GM21515 (cell line): Measurements from ENCODE around the gene CYP27A1.
"Not testable (repeated sequence)": the region's sequence is repeated elsewhere in the genome, so short reads cannot be mapped to it uniquely, and the experiment has no call there.

Experiments
- ATAC-seq: cut with Tn5 transposase; IDR thresholded peaks from one replicate; pipeline ENCODE4 v1.9.1; 2021; ENCODE audit not compliant: unreplicated experiment

The CYP27A1 gene

DNA sequence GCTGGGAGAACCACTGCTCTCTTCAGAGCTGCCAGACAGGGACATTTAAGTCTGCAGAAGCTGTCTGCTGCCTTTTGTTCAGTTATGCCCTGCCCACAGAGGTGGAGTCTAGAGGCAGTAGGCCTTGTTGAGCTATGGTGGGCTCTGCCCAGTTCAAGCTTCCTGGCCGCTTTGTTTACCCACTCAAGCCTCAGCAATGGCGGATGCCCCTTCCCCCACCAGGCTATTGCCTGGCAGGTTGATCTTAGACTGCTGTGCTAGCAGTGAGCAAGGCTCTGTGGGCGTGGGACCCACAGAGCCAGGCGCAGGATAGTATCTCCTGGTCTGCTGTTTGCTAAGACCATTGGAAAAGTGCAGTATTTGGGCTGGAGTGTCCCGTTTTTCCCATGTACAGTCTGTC is 9.2 kb upstream of the CYP27A1 start:
- not testable (repeated sequence) for ATAC-seq

DNA sequence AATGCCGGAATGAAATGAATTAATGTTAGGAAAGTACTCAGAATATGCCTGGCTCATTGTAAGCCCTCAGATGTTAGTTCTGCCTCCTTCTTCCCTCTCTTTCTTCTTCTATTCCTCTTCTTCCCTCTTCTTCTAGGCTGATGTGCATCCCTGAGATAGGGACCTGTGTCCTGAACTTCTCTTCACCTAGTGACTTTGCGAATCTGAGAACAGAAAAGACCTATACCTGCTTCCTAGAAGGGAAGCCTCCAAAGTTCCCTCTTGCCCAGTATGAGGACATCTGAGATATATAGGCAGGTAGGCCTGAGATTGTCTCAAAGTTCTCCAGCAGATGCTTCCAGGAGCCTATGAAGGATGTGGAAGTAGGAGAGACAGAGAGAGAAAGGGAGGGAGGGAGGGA is 8.1 kb upstream of the CYP27A1 start:
- no peak for ATAC-seq

DNA sequence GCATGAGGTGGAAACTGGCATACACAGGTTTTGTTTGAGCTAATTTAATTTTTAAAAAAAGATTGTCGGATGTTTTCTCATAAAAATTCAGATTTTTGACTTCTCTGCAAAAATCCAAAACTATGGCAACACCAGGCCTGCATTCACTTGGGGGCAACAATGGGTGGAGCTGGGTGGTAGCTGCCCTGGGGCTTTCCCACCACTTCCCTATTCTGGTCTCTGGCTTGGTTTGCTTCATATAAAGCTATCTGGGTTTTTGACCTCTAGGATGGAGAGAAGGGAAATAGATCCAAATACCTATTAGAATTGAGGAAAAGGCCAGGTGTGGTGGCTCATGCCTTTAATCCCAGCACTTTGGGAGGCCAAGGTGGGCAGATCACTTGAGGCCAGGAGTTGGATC is 5.5 kb upstream of the CYP27A1 start:
- no peak for ATAC-seq

DNA sequence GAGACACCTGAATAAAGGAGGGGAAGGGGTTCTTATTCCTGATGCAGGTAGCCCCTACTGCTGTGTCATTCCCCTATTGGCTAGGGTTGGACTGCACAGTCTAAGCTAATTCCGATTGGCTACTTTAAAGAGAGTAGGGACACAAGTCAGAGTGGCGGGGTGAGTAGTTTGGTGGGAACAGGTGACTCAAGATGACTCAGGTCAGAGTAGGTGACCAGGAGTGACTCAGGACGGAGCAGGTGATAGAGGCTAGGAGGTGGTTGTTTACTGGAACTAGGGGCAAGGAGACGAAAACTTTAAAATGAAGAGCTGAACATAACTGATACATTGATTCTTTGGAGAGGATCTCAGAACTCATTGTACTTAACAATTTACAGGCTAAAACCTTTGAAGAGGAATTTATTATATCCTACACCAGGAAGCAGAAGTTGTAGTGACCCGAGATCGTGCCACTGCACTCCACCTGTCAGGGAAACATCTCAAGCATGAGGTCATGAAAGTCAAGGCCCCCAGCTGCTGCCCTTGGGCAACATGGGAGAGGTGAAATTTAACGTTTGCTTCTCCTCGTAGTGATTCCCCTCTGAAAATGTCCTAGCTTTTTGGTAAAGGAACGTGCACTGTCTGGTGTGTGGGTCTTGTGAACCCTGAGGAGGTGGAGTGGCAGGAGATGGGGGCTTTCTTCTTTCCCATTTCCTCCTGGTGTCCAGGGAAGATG is 4.5 kb upstream of the CYP27A1 start:
- no peak for ATAC-seq

DNA sequence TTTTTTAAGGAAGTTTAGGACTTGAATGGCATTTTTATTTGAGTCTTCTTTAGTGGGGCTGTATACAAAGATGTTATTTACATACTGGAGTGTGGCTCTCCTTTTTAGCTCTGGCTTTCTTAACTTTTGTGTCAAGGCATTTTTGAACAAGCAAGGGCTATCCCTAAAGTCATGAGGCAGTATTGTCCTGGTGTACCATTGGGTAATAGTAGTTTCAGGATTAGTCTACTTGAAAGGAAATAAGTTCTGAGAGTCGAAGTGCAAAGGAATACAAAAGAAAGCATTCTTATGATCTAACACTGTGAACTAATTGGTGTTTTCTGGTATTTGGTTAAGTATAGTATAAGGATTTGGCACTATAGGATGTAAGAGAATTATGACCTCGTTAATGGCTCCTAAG is 1.9 kb upstream of the CYP27A1 start:
- no peak for ATAC-seq

DNA sequence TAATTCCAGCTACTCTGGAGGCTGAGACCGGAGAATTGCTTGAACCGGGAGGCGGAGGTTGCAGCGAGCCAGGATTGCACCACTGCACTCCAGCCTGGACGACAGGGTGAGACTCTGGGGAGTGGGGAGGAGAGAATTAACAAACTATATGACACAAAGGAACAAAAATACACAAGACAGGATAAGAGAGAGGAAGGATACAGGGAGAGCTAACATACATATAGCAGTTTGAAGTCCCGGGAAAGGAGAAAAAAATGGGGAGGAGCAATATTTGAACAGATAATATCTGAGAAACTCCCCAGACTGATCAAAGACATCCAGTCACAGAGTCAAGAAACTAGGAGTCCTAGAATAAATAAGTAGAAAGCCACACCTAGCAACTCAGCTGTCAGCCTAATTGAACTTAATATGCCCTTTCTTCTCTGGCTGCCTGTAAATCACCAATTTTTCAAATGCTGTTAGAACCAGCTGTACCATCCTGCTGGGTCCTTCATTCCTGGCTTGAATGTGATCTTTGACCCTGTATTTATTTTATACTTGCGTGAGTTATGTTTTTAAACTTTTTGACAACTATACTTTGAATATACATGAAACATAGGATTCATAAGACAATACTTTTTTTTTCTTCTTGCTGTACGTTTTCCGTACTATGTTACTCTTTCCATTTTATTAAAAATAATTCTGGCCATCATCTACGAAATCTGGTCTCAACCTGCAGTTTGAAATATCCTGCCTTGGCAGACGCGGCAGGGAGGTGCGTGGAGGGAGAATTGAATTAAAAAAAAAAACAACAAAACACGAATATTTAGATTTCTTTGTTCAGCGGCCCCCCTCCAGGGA is 876 bp upstream of the CYP27A1 start:
- ATAC-seq, result no peak

DNA sequence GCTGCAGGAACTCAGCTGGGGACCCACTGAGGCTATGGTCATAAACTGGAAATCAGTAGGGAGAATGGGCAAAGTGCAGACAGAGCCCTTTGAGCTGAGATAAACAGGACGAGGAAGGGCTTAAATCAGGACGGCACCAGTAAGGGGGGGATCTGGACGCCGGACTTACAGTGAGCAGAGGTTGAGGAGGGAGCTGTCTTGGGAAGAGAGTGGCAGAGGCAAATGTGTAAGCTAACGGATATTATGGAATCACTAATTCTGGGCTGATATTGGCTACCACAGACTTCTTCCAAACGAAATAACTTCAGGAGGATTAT is 539 bp downstream of the CYP27A1 start:
- ATAC-seq, result no peak

DNA sequence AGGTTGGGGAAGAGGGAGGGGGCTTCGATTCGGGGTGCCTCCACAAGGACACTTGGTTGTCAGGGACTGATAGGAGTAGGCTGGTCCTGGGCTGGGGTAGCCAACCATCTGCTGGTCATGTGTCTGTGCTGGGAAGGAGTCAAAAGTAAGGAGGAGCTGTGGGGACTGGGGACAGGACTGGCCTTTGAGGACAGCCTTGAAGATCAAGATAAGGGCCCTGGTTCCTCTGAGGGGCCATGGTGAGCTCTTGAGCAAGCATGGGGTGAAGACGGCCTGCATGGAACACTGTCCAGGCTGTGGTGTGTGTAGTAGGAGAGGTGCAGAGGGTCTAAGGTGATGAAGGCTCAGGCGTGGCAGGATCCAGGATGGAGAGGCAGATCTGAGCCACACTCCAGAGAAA is 1.7 kb downstream of the CYP27A1 start:
- ATAC-seq, result no peak

DNA sequence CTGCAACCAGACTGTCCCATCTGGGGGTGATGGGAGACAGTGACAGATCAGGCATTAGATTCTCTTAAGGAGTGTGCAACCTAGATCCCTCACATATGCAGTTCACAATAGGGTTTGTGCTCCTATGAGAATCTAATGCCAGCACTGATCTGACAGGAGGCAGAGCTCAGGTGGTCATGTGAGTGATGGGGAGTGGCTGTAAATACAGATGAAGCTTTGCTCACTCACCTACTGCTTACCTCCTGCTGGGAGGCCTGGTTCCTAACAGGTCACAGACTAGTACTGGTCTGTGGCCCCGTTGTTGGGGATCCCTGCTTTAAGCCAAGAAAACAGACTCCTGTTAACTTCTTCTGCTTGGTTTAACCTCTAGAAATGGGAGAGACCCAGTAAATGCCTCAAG is 3.2 kb downstream of the CYP27A1 start:
- no peak for ATAC-seq

DNA sequence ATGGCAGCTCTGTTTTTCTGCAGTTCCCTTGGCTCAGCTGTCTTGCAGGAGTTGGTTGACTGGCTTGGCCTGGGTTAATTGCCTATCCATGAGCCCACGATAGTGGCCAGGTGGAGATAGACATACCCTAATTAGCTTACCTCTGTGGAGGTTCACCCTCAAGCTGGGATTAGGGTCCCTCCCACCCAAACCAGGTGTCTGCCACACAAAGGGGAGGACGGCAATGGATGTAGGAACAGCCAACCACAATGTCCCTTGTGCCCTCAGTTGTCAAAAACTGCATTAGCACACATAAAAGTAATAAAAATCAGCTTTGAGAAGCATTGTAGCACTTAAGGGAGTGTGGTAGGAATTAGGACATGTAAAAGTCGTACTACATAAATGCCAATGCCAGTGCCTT is 4.2 kb downstream of the CYP27A1 start:
- ATAC-seq, result no peak

DNA sequence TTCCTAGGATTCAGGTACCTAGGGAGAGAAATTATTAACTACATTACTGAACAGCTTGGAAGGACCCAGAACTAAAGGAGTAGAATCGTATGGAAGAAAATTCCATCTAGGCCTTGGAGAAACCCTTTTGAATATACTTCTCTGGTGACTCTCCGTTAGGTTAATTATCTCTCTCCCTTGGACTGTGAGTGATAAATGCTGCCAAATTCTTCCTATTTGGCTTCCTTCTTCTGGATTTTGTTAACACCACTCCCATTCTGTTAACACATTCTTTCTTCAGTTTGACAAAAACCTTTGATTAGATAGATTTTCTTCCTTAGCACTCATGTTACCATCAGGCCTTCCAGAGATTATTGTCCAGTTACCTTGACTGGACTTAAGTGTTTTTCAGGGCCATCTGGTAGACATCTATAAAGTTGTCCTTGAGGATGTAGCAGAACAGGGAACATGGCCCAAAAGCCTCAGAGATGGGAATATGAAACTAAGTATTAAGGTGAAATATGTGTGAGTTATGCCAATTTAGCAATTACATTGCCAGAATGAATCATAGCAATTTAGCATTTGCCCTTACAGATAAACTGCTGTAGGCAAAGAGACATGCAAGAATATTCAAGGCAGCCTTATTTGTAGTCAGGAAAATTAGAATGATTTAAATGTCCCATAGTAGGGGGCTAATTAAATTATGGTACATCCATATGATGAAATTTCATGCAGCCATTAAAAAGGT is 6.7 kb downstream of the CYP27A1 start:
- ATAC-seq, result no peak

DNA sequence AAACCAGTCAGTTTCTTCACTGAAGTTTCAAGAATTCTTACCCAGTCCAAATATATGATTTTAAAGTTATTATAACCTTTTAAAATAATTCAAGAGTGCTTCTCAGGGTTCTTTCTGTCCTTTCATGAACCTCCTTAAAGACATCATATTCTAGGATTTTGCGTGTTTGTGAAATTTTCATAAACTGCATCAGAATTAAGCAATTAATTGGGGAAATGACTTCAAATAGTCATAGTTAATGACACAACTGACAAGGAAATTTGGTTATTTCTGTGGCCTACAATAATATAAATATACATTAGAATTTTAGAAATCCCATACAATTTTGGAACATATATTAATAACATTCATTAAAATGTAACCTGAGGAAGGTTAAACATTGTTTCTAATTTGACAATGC is 10.5 kb downstream of the CYP27A1 start:
- ATAC-seq, result no peak

DNA sequence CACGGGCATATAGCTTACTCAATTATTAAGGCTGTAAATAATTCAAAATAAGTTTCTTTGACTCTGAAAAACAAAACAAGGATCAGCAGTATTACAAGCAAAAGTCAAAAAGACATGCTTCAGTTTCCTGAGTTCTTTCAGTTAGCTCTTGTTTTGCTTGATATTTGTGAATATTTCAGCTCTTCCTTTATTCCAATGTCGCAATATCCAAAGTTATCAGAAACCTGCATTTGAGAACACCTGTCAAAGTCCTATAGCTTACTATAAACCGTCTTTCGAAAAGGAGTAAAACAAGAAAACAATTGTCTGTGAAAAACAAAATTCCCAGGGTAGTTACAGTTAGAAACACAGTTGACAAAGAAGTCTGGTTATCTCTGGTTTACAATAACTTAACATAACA is 14.7 kb downstream of the CYP27A1 start:
- ATAC-seq, result no peak

DNA sequence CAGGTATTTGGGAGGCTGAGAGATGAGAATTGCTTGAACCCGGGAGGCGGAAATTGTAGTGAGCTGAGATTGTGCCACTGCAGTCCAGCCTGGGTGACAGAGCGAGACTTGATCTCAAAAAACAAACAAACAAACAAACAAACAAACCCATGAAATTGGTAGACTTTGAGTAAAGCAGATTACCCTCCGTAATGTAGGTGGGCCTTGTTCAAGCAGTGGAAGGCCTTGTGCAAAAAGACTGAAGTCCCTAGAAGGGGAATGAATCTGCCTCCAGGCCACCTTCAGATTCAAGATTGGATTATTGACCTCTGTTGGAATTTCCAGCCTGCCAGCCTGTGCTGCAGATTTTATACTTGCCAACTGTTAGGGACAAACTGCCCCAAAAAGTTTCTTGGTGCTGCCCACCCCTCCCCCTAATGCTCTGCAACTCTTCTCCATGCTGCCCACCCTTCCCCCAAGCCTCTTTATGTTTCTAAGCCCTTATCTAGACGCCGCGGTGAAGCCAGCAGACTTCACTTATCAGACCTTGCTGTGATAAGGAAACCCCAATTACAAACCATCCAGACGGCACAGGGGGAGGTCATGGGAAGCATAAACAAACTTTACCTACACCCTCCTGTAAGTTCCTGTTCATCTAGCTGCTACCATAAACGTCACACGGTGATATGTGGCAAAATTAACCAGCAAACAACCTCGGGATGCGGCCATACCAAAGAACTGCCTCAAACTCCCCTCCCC is 17.0 kb downstream of the CYP27A1 start:
- ATAC-seq, result no peak

DNA sequence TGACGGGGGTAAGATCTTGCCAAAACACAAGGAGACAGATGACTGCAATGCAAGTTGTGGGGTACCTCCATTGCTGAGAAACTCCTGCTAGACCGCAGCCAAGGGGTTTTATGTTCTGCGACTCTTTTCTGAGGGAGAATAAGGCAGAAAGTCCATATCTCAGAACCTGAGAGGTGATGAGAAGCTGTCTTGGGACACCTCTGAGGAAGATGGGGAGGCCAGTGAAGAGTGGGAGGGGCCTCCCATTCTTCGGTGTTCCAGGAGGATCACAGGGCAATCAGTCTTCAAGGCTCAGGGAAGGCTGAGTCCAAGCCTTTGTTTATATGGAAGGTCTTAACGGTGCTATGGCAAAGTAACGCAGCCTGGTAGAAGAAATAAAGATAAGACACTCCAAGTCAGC is 18.0 kb downstream of the CYP27A1 start:
- ATAC-seq, result no peak

DNA sequence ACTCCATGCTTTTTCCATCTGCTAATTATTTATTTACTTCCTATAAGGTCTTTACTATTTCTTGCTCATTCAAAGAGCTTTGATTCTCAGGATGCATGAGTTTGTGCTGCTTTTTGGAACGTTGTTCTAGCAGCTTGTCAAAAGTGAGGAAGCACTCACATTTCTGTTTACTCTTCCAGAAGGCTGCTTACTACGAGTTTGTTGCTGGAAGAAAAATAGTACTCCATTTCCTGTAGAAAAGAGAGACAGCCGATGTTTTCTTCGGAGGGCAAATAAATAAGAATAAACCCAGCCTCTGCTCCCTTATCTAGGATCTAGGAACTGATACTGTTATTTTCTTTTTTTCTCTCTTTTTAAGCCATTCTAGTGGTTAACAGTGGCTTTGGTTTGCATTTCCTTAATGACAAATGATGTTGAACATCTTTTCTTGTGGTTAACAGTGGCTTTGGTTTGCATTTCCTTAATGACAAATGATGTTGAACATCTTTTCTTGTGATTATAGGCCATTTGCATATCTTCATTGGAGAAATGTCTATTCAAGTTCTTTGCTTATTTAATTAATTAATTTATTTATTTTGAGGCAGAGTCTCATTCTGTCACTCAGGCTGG is 20.5 kb downstream of the CYP27A1 start:
- no peak for ATAC-seq

DNA sequence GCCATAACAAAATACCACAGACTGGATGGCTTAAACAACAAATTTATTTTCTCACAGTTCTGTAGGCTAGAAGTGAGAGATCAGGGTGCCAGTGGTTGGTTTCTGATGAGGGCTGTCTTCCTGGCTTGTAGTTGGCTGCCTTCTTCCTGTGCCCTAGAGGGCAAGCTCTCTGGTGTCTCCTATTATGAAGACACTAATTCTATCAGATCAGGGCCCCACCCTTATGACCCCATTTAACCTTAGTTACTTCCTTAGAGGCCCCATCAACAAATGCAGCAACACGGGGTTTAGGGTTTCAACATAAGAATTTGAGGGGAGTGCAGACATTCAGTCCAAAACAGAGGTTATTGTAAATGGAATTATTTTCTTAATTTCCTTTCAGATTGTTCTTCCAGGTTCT is 22.9 kb downstream of the CYP27A1 start:
- no peak for ATAC-seq

DNA sequence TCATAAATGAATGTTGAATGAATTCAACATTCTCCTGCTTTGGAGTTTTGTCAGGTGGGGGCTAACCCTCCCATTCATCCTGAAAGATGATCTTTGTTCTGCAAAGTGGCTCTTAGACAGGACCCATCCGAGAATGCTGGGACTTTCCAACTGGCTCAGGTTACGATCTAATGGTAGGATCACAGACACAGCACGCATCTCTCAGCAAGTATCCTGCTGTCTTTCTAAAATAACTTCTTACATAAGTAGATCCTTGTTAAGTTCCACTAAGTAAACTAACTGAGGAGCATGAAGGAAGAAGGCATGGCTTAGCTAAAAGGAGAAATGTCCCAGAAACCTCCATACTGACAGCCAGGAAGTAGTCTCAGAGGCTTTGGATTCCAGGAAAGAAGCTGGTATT is 23.7 kb downstream of the CYP27A1 start:
- ATAC-seq, result no peak

DNA sequence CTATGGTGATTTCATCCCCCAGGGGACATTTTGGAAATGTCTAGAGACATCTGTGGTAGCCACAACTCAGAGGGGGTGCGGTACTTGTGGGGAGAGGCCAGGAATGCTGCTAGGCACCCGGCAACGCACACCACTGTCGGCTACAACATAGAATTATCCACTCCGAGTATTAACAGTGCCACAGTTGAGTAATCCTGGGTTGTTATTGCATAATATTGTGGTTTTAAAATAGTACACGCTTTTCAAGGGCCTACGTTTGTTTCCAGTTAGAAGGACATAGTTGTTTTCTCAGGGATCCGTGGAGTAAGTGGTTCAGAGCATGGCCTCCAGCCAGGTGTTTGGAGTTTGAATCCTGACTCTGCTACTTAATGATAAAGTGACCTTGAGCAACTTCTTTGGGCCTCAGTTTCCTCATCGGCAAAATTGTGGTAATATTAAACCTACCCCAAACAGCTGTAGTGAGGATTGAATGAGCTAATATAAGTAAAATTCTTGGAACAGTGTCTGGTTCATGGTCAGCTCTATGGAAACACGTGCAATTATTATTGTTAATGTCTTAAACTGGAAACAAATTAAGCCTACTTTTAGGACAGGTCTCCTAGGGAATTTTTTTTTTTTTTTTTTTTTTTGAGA is 24.5 kb downstream of the CYP27A1 start:
- no peak for ATAC-seq

DNA sequence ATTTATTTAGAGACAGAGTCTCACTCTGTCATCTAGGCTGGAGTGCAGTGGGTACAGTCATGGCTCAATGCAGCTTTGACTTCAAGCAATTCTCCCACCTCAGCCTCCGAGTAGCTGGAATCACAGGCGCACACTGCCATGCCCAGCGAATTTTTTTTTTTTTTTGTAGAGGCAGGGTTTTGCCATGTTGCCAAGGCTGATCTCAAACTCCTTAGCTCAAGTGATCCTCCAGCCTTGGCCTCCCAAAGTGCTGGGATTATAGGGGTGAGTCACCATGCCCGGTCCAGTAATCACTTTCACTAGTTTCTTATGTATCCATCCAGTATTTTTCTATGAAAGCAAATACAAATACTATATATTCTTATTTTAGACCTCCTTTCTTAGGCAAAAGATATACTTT is 25.7 kb downstream of the CYP27A1 start:
- ATAC-seq, result no peak

DNA sequence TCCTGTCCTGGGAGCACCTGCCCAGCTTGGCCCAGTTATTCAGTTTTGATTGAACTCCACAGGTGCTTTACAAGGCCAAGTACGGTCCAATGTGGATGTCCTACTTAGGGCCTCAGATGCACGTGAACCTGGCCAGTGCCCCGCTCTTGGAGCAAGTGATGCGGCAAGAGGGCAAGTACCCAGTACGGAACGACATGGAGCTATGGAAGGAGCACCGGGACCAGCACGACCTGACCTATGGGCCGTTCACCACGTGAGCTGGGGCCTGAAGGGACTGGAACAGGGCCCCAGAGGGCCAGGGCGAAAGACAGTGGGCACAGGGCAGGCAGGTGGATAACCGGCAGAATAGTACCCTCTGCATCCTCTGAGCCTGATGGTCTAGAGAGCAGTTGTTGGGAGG is 27.6 kb downstream of the CYP27A1 start:
- ATAC-seq, result no peak
